ENCODE data around the gene EVX1. TPM values are rescaled to one million over a fixed set of nuclear protein-coding genes. Genes with fewer than 3 reads are reported as not detected.

EVX1 gene
- polyA plus RNA-seq = under 1 TPM in 2 of 3 donors, not detected in 1; 0.07 to 0.22 TPM

GRCh38 chr7:27242555-27243339, at the start of gene EVX1:
Gene EVX1, plus strand, starts transcription at chr7:27242802. Its CDS starts 229 bp downstream, at chr7:27243031.
- H3K27ac ChIP-seq (ENCODE audit: low read depth, low read length) = no peak within 1 kb of the TSS
- WGBS, 3 donors = 2 to 4% (median 3%) methylated on average over 53 to 62 of the region's 62 CpGs

GRCh38 chr7:27193335-27194001, 49.1 kb upstream of the EVX1 start:
- 17 to 35% (median 18%) methylated on average over 29 of the region's 29 CpGs for WGBS, 3 donors
- no peak overlapping the region for H3K27ac ChIP-seq (ENCODE audit: low read depth, low read length)

GRCh38 chr7:27194002-27194352, 48.6 kb upstream of the EVX1 start:
- 31 to 55% (median 45%) methylated on average over 2 of the region's 2 CpGs for WGBS, 3 donors
- no peak overlapping the region for H3K27ac ChIP-seq (ENCODE audit: low read depth, low read length)

GRCh38 chr7:27194686-27195379, 47.8 kb upstream of the EVX1 start:
- H3K27ac ChIP-seq (ENCODE audit: low read depth, low read length) = no peak overlapping the region
- WGBS, 3 donors = 24 to 41% (median 34%) methylated on average over 9 of the region's 9 CpGs

- WGBS, 3 donors = 3 to 5% (median 4%) methylated on average over 6 of the region's 6 CpGs
- H3K27ac ChIP-seq (ENCODE audit: low read depth, low read length) = no peak overlapping the region
These were observed 46.3 kb upstream of the EVX1 start for GRCh38 chr7:27196287-27196767.

- 23 to 41% (median 23%) methylated on average over 18 of the region's 18 CpGs for WGBS, 3 donors
- H3K27ac ChIP-seq (ENCODE audit: low read depth, low read length) = no peak overlapping the region
These were observed 45.2 kb upstream of the EVX1 start for GRCh38 chr7:27197137-27198042.

GRCh38 chr7:27198138-27198841, 44.3 kb upstream of the EVX1 start:
- WGBS, 3 donors = 12 to 34% (median 12%) methylated on average over 29 of the region's 29 CpGs

GRCh38 chr7:27198871-27199801, 43.5 kb upstream of the EVX1 start:
- whole genome bisulfite sequencing, 3 donors = 3 to 4% (median 3%) methylated on average over 64 to 93 of the region's 93 CpGs
- no peak overlapping the region for H3K27ac ChIP-seq (ENCODE audit: low read depth, low read length)

More at GRCh38 chr7:27198138-27198841, 44.3 kb upstream of the EVX1 start:
- H3K27ac ChIP-seq (ENCODE audit: low read depth, low read length) = no peak overlapping the region

GRCh38 chr7:27199849-27200760, 42.5 kb upstream of the EVX1 start, which contains the start of gene HOXA13:
Gene HOXA13, minus strand, starts transcription at chr7:27200091. Its CDS starts 14 bp downstream, at chr7:27200077.
- H3K27ac ChIP-seq (ENCODE audit: low read depth, low read length) = no peak within 1 kb of the TSS
- WGBS, 3 donors = 1 to 2% (median 1%) methylated on average over 69 to 97 of the region's 99 CpGs

GRCh38 chr7:27200761-27201579, 41.6 kb upstream of the EVX1 start:
- no peak overlapping the region for H3K27ac ChIP-seq (ENCODE audit: low read depth, low read length)
- 9 to 28% (median 13%) methylated on average over 14 of the region's 14 CpGs for WGBS, 3 donors

- WGBS, 3 donors = 13 to 38% (median 21%) methylated on average over 4 of the region's 4 CpGs
- H3K27ac ChIP-seq (ENCODE audit: low read depth, low read length) = no peak overlapping the region
These were observed 41.0 kb upstream of the EVX1 start for GRCh38 chr7:27201580-27202017.

- 8 to 33% (median 23%) methylated on average over 30 of the region's 30 CpGs for WGBS, 3 donors
- no peak overlapping the region for H3K27ac ChIP-seq (ENCODE audit: low read depth, low read length)
These were observed 40.4 kb upstream of the EVX1 start for GRCh38 chr7:27202018-27202861.

- no peak overlapping the region for H3K27ac ChIP-seq (ENCODE audit: low read depth, low read length)
These were observed 39.8 kb upstream of the EVX1 start for GRCh38 chr7:27202862-27203134.

GRCh38 chr7:27203365-27203953, 39.1 kb upstream of the EVX1 start:
- 13 to 29% (median 20%) methylated on average over 10 of the region's 10 CpGs for WGBS, 3 donors
- no peak overlapping the region for H3K27ac ChIP-seq (ENCODE audit: low read depth, low read length)

More at GRCh38 chr7:27202862-27203134, 39.8 kb upstream of the EVX1 start:
- 10 to 37% (median 15%) methylated on average over 3 of the region's 3 CpGs for WGBS, 3 donors
